Dermis microvascular lymphatic vessel endothelial cell (primary cell): ENCODE results near the gene TMEM187. TPM values are rescaled to one million over a fixed set of nuclear protein-coding genes. Genes with fewer than 3 reads are reported as not detected.

Experiments
- DNase-seq, 2 donors: peaks; one replicate each; pipeline versions ENCODE4 v3.0.0 to v3.0.0-alpha.2; 2010; ENCODE audit warnings: low read depth in 2 of 2
- total RNA-seq: library from RNA; depleted of rRNA; stranded (reverse); fragments of >200 nt; gene quantifications from 2 replicates; pipeline ENCODE4 v1.2.1, GENCODE V29; 2014

Gene TMEM187
- total RNA-seq, 1 donor from 2014 or later, result 2.7 TPM

DNA sequence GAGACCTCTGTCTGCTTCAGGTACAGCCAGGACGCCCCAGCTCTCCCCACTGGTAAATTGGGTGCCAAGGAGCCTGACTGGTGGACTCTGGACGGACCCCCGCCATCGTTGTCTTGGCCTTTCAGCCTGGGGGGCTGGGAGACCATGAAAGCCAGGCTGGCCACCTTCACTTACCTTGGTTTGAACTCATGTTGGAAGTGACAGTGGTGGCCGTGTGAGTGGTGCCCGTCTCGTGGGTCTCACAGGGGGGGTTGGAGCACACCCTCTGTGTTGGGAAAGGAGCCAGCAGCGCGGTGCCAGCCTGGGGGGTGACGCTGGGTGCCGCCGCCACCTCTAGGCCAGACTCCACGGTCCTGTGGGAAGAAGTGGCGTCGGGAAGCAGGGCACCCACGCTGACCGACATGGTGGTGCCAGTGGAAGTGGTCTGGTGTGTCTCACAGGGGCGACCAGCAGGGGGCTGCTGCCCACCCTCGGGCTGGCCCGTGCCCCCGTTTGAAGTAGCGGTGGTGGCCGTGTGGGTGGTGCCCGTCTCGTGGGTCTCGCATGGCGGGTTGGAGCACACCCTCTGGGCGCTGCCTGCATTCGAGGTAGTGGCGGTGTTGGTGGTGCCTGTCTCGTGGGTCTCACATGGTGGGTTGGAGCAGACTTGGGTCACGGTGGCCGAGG is 18.5 kb upstream of the TMEM187 start:
- no peak for DNase-seq

DNA sequence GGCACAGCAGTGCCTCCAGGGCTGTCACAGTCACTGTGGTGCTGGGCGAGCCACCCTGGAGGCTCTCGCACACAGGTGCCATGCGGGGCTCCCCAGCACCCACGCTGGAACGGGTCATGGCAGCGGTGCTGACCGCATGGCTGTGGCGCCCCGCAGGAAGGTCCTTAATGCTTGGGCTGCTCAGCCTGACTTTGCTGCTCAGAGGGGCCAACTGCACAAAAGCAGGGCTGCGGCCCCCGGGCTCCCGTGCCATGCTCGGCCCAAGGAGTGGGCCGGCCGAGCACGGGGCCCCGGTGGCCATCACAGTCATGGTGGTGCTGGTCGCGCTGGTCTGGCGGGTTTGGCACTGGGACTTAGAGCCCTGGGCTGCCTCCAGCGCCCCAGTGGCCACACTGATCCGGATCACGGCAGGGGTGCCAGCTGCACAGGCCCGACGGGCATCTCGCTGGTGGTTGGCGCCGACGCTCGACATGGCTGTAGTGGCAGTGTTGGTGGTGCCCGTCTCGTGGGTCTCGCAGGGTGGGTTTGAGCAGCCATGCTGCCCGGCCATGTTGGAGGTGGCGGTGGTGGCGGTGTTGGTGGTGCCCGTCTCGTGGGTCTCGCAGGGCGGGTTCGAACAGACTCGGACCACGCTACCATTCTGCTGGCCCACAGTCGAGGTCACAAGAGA is 17.9 kb upstream of the TMEM187 start:
- no peak for DNase-seq

DNA sequence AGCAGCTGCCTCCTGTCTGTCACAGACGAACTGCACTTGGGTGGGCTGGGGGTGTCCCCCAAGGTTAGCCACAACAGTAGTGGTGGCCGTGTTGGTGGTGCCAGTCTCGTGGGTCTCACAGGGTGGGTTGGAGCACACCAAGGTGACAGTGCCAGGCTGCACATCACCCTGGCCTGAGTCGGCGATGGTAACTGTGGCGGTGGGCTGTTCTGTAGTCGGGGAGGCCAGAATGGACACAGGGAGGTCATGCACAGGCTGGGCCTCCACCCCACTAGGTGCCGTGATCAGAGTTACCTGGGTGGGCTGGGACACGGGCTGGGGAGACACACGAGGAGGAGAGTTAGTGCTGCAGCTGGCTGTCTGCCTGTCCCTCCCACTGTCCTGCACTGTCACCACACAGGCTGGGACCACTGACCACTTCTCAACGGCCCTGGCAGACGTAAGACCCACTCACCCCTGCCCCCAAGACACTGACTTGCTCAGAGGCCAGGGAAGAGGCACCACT is 17.3 kb upstream of the TMEM187 start:
- DNase-seq, result no peak

DNA sequence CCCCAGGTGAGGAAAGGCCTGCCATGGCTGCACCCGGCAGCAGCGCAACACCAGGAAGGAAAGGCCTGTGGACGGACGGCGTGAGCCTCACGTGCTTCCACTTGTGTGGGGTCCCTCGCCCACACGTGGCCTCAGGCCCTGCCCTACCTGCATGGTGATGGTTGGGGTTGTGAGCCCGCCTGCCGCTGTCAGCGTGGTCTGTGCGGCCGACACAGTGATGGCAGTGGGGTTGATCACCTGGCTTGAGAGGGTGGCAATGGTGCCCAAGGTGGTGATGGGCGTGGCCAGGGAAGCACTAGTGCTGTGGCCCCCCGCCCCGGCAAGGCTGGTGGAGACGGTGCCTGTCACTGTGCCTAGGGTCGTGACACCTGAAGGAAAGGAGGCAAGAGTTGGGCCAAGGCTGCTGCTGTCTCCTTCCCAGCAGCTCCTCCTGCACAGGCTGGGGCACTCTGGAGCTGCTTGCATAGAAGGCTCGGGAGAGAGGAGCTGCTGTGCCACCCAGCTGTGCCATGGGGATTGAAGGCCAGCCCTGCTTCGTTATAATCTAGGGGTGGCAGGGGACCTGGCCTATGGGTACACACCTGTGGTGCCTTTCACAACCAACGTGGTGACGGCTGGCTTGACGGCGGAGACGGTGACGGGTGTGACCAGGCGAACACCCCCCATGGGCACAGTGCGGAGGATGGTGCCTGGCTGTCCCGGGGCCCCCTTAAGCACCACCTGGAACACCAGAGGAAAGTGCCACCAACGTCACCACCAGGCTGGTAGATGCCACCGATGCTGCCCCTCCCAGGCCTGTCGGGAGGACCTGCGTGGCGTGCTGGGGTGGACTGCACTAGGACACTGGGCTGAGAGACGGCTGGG is 16.3 kb upstream of the TMEM187 start:
- no peak for DNase-seq

DNA sequence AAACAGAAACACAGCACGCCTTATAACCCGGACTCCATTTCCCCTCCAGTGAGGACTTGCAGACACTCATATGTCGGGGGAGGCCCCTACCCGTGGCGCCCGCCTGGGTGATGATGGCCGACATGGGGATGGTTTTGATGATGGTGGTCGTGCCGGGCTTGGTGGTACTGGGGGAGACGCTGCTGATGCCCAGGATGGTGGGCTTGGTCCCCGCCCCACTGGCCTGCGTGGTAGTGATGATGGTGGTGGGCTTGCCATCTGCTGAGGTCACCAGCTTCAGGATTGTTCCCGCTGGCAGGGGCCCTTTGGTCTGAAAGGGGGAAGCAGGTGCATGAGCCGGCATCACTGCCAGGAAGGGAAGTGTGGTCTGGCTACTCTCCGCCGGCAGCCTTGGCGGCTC is 15.3 kb upstream of the TMEM187 start:
- DNase-seq, result no peak

DNA sequence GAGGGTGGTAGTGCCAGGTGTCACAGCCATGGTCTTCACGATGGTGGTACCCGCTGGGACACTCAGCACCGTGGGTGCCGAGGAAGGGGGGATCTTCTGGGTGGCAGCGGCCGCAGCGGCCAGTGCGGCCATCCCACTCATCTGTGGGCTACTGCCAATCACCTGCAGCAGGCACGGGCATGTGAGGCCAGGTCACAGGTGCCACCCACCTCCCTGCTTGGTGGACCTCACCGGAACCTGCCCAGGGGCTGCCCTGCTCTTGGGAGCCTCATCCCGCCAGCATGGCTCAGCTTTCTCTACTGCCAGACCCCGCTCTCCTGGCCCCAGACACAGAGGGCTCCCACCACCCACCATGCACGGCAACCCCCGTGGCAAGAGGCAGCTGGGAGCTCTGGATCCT is 13.9 kb upstream of the TMEM187 start:
- DNase-seq, result no peak

DNA sequence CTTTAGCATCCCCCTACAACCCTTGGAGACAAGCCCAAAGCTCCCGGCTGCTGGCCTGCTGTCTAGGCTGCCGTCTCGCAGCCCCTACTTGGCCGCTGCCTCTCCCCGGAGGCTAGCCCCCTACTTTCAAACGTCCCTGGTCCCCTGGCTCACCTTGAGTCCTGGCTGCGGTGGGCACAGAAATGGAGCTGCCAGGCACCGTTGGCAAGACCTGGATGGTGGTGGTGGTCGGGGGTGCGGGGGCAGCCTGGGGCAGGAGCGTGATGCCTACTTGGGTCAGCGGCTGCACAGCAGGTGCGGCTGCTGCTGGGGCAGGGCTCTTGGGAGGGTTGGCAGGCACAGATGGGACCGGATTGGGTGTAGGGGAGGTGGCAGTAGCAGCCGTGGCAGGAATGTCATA is 12.9 kb upstream of the TMEM187 start:
- DNase-seq, result no peak

DNA sequence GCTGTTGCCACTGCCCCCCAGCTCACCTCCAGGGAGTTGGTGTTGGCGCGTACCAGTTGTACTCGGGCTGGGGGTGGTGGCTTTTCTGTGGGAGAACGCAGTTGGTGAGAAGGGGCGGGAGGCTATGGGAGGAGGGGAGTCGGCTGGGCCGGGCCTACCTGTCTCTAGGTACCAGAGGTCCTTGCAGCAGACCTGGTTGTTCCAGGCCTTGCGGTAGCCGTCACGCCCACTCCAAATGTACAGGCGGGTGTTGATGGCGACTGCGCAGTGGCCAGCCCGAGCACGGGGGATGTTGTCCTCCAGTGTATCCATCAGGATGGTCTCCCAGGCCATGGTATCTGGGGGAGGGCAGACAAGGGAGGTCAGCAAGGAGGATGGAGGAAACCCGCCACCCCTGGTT is 12.5 kb upstream of the TMEM187 start:
- DNase-seq, result no peak

DNA sequence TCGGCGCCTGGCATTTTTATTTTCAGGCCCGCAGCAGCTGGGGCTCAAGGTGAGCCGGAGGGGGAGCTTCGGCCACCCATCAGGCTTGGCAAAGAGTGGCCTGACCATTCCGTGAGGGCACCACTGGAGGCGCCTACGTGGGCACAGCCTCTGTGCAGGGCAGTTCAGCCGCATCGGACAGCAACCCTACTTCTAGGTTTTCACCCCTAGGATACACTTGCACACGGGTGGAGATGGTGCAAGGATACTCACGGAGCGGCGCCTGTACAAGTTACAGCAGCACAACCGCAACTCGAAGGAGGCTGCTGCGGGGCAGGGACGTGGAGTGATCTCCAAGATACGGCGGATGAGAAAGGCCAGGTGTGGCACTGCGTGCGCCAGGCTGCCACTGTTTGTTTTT is 11.8 kb upstream of the TMEM187 start:
- no peak for DNase-seq

DNA sequence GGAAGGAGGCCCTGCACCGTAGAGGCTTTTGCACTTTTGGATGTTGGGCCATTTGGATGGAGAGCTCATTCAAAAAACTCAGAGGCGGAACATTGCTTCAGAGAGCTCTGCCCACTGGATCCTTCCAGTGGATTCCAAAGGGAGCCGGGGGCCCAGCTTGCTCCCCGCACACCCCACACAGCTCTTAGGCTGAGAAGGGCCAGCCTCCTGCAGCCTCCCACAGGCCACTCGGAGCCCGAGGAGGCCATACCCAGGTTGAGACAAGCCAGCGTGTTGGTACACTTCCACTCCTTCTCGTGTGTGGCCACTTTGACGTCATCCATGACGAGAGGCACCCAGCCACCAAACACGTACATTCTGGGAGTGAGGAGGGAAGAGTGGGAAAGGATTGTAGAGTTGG is 11.3 kb upstream of the TMEM187 start:
- DNase-seq, result no peak

DNA sequence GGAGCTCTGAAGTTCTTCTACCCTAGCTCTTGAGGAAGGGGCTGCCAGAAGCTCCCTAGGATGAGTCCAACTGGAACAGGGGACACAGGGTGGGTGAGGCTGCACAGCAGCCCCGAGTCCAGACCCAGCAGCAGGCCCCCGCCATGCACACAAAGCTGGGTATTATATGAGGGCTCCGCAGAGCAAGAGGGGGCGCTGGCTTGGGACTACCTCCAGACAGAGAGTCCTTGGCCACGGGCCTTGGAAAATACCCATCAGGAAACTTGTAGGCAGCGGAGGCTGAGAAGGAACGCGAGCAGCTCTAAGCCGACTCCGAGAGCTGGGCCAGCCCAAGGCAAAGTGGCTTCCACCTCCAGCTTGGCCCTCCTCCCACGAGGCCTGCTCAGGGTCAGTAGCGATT is 9.0 kb upstream of the TMEM187 start:
- no peak for DNase-seq

DNA sequence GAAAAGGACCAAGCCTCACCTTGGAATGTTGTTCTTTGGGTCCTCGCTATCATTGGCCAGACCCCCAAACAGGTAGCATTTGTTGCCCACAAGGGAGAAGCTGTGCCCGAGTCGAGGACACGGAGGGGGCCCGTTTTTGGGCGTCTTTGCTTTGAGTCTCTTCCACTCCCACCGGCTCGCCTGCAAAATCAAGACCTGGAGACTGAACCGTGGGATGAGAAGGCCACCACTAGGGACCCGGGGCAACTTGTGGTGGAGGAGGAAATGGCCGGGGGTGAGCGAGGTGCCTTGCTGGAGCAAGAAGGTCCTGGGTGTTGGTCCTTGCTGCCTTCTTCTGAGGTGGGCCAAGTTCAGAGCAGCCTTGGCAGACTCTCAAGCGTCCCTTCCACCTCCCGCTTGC is 8.4 kb upstream of the TMEM187 start:
- no peak for DNase-seq

DNA sequence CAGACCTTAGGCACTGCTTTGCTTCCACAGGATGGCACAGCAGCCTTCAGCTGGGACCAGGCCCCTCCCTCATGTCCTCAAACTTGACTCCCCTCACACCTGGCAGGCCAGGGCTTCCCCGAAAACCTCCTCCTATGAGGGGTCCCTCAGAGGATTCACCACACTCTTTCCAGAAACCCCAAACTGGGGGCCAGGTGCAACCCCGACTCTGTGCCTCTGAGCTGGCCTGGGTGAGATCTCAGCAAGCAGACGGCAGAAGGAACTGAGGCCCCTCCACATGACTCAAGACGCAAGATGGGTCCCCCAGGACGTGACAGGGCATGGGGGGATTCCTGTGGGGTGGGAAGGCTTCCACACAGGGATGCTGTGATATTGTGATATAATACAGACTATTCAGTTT is 7.1 kb upstream of the TMEM187 start:
- no peak for DNase-seq

DNA sequence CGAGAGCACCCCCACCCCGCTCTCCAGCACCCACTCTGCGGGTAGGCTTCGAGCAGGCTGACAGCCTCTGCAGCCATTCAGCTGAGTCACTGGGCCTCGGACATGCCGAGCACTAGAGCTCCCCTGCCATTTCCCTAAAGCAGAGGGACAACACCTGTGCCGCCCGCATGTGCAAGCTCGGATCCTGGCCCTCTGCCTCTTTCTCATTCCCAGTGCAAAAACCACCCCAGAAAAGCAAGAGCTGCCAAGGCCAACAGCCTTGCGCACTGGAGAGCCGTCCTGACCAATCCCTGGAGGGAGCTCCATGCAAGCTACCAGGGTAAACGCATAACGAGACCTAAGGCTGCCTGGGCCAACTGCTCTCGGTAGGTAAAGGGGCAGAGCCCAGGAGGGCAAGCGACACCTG is 6.3 kb upstream of the TMEM187 start:
- no peak for DNase-seq

DNA sequence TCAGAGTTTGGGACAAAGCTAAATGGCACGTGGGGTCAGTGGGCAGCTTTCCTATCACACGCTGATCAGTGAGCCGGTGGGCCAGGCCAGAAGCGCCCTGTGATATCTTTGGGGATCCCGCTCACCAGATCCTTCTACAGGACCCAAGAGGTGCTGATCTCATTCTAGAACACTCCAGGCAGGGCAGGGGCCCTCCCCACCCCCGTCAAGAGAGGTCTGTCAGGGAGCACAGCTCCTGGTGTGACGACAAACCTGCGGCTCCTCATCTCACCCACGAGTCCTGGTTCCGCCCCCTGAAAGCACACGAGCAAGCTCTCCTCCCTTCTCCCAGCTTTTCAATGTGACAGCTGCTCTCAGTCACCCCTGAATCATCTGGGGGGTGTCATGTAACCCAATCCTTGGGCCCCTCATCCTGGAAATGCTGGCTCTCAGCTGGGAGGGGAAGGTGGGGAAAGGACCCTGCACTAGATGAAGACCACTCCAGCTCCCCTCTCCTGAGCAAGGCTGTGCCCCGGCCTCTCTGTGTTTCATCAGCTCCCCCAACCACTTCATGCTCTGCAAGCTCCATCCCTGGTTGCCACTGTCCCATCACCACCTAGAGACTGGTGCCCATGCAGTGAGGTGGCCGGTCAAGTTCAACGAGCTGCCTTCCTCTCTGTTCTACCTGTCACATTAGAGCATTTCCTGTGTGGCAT is 5.6 kb upstream of the TMEM187 start:
- no peak for DNase-seq

DNA sequence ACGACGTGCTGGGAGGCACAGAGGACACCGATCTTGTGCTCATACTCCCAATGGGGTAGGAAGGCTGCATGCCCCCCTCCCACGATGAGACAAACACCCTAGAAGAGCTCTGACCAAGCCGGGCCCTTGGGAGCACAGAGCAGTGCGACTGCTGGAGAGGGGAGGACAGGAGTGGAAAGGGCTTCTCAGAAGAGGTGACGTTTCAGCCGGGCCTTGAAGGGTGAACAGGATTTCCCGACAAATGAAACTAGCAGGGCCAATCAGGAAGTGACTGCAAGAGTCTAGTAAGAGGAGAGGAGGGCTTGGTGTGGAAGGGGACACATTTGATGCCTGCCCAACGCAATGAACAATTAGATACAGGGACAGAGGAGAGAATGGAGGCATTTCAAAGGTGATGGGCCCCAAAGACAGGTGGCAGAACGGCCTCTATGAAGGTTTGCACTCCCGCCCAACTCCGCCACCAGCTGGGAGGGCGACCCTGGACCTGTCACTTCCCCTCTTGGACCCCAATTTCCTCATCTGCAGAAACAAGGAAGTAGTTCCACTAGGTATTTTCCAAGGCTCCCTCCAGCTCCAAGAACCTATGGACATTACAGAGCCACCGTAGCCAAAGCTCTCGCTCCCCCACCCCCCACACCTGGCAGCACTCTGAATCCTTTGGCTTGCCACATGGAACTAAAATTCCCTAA is 4.9 kb upstream of the TMEM187 start:
- DNase-seq, result peak in 1 of 2 donors; percentile 52

DNA sequence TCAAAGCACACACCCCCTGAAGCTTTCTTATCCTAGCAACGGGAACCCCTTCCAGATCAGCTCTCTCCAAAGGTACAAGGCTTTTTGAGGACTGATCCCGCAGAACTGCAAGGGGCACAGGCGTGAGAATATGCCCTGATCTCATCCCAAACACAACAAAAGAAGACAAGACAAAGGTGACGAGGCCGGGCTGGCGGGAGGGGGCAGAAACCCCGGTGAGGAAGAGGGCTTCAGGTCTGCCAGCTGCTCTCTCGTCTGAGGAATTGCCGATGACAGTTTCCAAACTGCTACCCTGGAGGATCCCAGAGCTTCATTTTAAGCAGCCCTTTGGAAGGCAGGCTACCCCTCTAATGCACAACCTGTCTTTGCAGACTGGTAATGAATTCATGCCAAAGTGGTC is 4.3 kb upstream of the TMEM187 start:
- no peak for DNase-seq

DNA sequence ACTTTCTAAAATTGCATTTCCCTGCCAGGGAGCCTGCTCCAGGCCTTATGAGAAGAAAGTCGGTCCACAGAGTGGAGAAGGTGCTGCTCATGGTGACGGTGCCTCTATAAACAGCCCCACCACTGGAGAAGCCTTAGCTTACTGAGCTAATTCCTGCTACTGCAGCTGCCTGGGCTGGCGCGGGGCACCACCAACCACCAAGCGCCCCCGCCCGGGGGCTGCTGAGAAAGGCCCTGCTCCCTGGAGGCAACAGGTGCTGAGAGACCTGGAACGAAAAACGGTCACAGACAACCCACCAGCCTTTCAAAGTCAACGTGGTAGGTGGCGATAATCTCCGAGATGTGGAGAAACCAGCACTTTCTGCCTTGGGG is 3.8 kb upstream of the TMEM187 start:
- no peak for DNase-seq

DNA sequence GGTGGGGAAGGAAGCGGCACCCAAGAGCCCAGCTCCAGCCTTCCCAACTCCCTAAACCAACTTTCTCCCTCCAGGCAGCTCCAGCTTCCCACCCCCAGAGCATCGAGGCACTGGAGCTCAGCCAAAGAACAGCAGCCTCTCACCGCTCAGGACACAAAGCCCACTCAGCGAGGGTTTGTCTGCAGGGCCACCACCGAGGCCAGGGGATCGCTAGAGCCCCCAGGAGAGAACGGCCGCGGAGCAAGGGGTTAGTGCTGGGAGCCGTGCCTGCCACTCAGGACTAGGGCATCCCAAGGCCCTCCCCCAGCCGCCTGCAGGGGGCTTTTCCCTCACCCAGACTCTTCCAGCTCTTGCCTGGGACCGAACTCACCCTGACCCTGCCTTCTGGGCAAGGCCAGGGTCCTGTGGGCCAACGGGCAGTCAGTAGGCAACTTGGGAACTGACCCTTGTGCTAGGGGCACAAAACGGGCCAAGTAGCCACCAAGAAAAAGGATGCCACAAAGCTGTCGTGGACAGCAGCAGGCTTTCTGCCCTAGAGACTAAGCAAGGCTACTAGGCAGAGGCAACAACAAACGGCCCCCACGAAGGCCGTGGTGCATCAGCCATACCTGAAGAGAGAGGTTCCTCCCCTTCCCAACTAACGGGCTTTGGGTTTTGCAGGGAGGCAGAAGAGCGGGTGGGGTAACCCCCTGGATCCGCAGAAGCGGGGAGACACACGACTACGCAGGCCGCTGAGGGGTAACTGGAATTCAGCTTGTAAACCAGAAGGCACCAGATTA is 3.2 kb upstream of the TMEM187 start:
- DNase-seq, result no peak

DNA sequence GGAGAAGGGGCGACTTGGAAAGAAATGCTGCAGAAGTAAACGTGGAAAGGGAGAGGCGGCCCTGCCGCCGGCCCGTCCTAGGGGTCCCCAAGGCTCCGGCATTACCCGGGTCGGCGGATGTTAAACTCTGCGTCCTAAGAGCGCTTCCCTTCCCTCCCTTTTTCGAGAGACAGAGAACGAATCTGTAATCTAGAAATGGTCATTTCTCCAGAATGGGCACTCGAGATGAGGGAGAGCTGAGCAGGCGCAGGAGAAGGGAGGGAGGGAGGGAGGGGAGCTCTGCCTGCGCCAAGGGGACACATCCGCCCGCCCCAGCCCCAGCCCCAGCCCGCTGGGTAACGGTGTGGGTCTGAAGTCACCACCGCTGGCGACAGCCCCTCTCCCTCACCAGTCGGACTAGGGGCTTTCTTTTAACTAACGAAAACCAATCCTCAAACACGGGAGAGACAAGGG is 2.6 kb upstream of the TMEM187 start:
- no peak for DNase-seq
